ENCODE data around the gene HNRNPLL.
A peak's percentile ranks its signal among the peaks of the same experiment; 100 is the strongest.
"Not testable (repeated sequence)": the region's sequence is repeated elsewhere in the genome, so short reads cannot be mapped to it uniquely, and the experiment has no call there.

Gene HNRNPLL

DNA sequence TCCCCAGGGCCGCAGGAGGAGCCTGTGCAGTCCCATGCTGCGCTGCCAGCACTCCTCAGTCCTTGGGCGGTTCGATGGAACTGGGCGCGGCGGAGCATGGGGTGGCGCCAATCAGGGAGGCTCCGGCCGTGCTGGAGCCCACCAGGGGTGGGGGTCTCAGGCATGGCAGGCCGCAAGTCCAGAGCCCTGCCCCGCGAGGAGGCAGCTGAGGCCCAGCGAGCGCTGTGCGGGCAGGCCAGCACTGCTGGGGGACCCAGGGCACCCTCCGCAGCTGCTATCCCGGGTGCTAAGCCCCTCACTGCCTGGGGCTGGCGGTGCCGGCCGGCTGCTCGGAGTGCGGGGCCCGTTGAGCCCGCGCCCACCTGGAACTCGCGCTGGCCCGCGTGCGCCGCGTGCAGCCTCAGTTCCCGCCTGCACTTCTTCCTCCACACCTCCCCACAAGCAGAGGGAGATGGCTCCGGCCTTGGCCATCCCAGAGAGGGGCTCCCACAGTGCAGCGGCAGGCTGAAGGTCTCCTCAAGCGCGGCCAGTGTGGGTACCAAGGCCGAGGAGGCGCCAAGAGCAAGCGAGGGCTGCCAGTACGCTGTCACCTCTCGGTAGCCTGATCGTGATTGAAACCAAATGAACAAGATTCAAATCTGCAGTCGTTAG is 40.4 kb upstream of the HNRNPLL start:
- no peak for DNase-seq (ENCODE audit: low read depth)
- TF ChIP-seq, protein P1, sequence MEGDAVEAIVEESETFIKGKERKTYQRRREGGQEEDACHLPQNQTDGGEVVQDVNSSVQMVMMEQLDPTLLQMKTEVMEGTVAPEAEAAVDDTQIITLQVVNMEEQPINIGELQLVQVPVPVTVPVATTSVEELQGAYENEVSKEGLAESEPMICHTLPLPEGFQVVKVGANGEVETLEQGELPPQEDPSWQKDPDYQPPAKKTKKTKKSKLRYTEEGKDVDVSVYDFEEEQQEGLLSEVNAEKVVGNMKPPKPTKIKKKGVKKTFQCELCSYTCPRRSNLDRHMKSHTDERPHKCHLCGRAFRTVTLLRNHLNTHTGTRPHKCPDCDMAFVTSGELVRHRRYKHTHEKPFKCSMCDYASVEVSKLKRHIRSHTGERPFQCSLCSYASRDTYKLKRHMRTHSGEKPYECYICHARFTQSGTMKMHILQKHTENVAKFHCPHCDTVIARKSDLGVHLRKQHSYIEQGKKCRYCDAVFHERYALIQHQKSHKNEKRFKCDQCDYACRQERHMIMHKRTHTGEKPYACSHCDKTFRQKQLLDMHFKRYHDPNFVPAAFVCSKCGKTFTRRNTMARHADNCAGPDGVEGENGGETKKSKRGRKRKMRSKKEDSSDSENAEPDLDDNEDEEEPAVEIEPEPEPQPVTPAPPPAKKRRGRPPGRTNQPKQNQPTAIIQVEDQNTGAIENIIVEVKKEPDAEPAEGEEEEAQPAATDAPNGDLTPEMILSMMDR (IDR thresholded peaks at IDR 0.05; ENCODE audit: low read depth, low read length, missing control alignments), result no peak
- H3K4me3 ChIP-seq (ENCODE audit: low read depth, low read length), result no peak overlapping the region

DNA sequence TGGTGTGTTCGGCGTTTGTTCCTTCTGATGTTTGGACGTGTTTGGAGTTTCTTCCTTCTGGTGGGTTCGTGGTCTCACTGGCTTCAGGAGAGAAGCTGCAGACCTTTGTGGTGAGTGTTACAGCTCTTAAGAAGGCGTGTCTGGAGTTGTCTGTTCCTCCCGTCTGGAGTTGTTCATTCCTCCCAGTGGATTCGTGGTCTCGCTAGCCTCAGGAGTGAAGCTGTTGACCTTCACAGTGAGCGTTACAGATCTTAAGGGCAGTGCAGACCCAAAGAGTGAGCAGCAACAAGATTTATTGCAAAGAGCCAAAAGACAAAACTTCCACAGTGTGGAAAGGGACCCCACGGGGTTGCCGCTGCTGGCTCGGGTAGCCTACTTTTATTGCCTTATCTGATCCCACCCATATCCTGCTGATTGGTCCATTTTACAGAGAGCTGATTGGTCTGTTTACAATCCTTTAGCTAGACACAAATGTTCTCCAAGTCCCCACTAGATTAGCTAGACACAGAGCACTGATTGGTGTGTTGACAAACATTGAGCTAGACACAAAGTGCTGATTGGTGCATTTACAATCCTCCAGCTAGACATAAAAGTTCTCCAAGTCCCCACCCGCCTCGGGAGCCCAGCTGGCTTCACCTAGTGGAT is 39.8 kb upstream of the HNRNPLL start:
- DNase-seq (ENCODE audit: low read depth), result not testable (repeated sequence)

DNA sequence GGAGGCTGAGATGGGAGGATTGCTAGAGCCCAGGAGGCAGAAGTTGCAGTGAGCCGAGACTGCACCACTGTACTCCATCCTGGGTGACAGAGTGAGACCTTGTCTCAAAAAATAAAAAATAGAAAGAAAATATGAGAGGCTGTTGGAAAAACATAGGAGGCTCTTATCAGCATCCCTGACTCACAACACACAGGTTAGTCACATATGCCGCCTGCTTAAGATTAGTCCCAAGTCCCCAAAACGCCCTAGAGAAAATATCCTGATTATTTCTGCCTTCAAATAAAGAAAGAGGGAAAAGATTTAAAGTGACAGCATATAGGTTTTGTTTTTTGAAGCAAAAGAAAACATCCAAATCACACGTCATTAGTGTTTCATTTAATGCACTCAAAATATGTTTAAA is 33.3 kb upstream of the HNRNPLL start:
- TF ChIP-seq, protein P1 (IDR thresholded peaks at IDR 0.05; ENCODE audit: low read depth, low read length, missing control alignments), result no peak
- no peak for DNase-seq (ENCODE audit: low read depth)
- no peak overlapping the region for H3K4me3 ChIP-seq (ENCODE audit: low read depth, low read length)

More for the DNA sequence above, 39.8 kb upstream of the HNRNPLL start:
- H3K4me3 ChIP-seq (ENCODE audit: low read depth, low read length), result not testable (repeated sequence)

- TF ChIP-seq, protein P1 (IDR thresholded peaks at IDR 0.05; ENCODE audit: low read depth, low read length, missing control alignments), result no peak
- H3K4me3 ChIP-seq (ENCODE audit: low read depth, low read length), result no peak overlapping the region
- DNase-seq (ENCODE audit: low read depth), result no peak
Measured at GRCh38 chr2:38635139-38635538, 32.4 kb upstream of the HNRNPLL start.

DNA sequence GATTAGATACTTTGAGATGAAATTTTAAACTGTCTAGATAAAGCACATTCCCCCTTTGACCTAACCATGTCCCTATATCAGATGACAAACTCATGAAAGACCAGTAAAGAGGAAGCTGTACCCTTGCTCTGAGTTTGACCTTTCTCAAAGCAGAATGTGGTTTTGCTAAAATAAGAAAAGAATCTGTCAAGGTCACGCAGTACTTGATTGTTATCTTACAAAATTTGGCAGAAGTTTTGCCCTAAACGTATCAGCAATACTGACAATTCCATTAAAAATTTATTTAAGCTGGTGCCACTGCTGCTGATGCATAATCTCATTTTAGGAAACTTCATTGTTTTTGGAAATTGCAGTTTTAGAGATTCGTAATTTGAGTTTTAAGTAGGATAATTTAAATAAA is 32.0 kb upstream of the HNRNPLL start:
- TF ChIP-seq, protein P1 (IDR thresholded peaks at IDR 0.05; ENCODE audit: low read depth, low read length, missing control alignments), result no peak
- H3K4me3 ChIP-seq (ENCODE audit: low read depth, low read length), result no peak overlapping the region
- peak; percentile 75 for DNase-seq (ENCODE audit: low read depth)

DNA sequence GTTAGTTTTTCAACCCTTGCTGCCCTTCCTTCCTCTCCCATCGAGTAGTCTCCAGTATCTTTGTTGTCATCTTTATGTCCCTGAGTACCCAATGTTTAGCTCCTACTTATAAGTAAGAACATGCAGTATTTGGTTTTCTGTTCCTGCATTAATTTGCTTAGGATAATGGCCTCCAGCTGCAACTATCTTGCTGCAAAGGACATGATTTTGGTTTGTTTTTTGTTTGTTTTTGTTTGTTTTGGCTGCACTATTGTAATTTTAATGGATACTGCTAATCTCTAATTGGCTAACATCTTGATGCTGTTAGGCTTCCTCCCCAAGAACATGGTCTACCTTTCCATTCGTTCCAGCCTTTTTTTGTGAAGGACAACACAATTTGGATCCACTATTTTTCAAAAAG is 31.2 kb upstream of the HNRNPLL start:
- no peak overlapping the region for H3K4me3 ChIP-seq (ENCODE audit: low read depth, low read length)

GRCh38 chr2:38632980-38633379 is 30.3 kb upstream of the HNRNPLL start:
- TF ChIP-seq, protein P1 (IDR thresholded peaks at IDR 0.05; ENCODE audit: low read depth, low read length, missing control alignments), result no peak
- no peak overlapping the region for H3K4me3 ChIP-seq (ENCODE audit: low read depth, low read length)
- no peak for DNase-seq (ENCODE audit: low read depth)

More for the DNA sequence above, 31.2 kb upstream of the HNRNPLL start:
- TF ChIP-seq, protein P1 (IDR thresholded peaks at IDR 0.05; ENCODE audit: low read depth, low read length, missing control alignments), result no peak
- DNase-seq (ENCODE audit: low read depth), result no peak
